Hypothalamus (tissue), 51 donors: ENCODE results near the gene PDE6B.
A peak's percentile ranks its signal among the peaks of the same experiment; 100 is the strongest.
"Not testable (repeated sequence)": the region's sequence is repeated elsewhere in the genome, so short reads cannot be mapped to it uniquely, and the experiment has no call there.

ENCODE experiments used
- DNase-seq, 51 donors: peaks; one replicate each; lab custom pipeline; 2025; lab: John Stamatoyannopoulos, UW

The PDE6B gene

DNA sequence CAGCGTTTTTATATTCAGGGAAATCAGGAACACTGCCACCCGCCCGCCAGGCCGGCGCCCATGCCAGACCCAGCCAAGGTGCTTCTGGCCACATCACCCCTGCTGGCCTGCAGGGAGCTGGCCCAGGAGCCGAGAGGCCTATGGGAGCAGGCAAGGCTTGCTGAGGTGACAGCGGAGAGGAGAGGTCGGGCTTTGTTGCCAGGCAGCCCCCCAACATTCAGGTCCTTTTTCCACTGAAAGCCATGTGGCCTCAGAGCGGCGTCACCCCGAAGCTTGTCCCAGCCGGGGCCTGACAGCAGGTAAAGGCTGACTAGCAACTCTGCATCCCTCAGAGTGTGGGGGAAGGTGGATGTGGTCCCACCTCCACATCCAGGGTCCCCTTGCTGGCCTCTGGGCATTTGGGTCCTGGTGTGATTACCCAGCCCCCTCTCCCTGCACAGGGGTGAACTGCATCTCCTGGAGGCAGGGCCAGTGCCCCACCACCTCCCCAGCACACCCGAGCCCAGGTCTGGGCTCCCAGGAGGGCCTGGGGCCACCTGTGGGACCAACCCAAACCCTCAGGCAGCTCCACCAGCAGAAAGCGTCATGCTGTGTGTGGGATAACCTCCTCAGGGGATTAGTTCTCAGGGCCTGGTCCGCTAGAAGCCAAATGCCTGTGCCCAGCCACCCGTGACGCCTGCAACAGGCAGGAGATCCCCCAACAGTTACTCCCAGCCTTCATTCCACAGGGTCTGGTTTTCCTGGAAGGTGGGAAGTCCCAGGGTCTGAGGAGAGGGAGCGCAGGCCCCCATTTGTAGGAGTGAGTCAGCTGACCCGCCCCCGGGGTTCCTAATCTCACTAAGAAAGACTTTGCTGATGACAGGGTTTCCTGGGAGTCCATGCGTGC, at the start of gene PDE6B:
TSS of gene PDE6B (plus strand) at position 869 of the 886 bp plus-strand sequence. CDS start 54 bp downstream, outside the sequence.
- no peak for DNase-seq

DNA sequence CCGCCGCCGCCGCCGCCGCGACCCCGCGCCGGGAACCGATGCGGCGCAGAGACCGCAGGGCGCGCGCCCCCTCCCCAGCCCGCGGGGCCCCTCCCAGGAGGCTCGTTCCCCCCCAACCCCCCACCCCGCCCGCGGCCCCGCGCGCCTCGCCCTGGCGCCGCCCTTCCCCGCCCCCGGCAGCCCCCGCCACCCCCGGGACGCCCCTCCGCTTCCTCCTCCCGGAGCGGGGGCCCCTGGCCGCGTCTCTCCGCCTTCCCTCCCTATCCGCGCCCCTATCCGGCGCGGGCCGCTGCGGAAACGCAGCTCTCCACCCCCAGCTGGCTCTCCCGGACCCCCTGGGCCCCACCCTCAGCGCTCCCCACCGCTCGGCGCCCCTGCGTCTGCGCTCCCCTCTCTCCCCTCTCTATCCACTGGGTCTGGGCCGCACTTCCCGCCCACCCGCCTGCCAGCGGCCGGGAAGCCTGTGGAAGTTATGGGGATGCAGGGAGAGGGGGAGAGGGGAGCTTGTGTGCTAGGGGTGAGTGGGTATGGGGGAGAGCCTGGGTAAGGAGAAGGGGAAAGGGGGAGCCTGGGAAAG, 49.0 kb upstream of the PDE6B start, which contains the start of gene TMEM271:
TSS of gene TMEM271 (minus strand) at position 51 of the 577 bp plus-strand sequence. CDS start 233 bp downstream, outside the sequence.
- no peak for DNase-seq

DNA sequence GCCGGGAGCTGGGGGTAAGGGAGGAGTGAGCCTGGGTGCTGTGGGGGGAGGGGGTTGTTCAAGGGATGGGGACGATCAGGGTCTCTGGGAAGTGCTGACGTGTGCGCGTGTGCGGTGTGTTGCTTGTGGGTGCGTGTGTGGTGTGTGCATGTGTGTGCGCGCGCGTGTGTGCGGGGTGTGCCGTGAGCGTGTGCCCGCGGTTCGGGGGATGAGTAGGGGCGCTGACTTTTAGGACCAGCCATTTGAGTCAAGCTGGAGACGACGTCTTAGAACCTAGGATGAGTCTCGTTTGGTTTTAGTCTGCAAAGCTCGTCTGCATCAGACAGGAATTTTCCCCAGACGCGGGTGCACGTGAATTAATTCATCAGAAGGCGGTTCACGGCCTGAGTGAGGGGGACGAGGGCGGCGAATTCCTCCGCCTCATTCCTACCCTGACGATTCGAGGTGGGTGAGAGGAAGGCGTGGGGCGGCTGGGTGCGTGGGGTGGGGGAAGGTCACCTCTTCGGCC, 48.3 kb upstream of the PDE6B start:
- DNase-seq, result peak in 2 of 51 donors; percentile 55 to 74

DNA sequence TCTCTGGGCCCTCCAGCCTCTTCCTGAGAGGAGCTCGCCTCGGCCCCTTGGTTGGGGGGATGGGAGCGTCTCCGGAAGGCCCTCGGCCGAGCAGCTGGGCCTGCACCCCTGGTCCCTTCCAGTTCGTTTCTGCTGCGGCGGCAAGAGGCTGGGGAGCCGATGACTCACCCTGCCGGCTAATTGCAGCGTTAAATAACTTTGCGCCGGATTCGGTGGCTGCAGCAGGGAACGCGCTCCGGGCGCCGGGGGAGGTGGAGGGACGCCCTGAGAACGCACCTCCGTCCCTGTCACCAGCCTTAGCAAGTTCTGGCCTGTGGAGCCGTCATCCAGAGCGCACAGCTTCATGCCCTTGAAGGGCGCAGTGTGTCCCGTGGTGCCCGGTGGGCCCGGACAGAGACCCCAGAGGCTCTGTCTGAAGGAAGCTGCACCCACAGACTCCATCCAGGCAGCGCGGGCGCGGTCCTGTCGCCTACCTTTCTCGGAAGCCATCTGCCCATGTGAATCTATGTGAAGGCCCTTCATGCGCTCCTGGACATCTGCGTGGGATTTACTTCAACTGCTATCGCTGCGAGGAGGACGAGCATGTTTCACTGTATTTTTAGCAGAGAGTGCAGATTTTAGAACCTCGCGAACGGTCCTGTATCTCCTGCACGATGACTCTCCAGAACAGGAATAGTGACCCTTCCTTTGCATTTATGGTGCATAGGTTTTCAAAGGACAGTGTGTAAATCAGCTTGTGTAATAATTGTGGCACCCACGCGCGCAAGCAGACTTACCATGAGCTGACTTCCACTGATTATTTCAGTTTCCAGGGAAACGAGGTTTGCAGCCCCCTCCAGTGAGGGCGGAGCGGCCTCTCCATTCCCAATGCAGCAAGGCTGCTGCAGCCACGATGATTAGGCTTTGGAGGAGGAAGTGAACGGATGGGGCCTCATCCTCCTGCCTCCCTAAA, 47.6 kb upstream of the PDE6B start:
- peak in 3 of 51 donors; percentile 26 to 74 (median 55) for DNase-seq

DNA sequence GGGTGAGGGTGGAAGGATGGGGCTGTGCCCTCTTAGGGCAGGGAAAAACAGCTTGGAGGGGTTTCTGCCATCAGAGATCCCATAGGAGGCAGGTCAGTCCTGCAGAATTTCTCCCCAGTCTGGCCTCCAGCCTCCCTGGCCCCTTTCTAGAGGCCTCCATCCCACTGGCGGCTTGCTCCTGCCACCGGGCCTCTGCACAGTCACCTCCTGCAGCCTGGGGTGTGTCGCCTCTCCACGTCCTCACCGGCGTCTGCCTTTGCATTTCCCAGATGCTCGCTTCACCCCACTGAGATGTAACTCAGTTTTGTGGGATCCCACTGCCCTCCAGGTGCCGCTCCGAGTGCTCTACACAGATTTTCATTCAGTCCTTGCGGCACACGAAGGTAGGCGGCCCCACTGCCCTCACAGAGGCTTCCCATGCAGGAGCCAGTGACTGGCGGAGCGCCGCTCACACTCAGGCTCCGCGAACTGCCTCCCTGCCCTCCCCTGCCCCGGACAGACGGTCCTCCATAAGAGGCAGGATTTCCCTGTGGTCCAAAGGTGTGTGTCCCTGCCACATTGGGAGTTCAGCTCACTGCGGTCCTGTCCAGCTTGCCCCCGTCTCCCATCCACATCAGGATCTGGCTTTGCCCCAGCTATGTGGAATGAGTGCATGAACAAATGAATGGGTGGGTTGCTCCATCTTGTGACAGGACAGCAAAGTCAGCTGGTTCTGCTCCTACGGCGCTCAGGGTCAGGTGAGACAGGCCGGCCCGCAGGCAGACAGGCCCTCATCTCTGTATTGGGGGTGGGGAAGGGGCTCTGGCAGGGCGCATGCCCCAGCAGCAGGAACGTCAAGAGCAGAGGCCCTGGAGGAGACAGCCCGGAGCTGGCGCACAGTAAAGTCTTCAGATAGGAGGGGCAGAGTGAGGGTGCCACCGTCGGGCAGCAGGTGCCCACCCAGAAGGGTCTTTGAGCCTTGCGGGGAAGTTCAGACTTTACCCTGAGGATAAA, 46.6 kb upstream of the PDE6B start:
- DNase-seq, result peak in 1 of 51 donors; percentile 61

DNA sequence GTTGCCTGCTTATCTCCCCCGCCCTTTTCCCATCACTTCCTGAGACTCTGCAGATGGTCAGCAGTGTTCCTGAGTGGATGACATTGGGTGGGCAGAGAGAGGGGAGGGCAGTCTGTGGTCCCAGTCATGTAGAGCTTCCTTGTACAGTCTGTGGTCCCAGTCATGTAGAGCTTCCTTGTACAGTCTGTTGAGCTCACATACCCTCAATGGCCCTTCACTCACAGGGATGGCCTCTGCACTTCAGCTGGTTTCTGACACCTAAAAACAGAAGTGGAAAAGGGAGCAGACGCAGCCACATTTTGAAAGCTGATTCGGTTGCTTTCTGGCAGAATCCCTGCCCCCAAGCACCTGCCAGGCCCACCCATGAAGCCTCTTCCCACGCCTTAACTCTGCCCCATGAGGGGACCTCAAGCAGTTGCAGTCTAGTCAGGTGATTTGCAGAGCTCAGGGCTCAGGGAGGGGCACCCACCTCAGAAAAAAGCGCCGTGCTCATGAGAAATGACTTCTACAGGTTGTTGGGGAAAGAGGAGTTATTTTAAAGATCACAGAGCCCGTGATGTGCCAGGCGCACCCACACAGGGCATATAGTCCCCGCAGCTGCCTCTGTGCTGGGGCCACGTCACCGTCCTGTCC, 45.7 kb upstream of the PDE6B start:
- peak in 2 of 51 donors; percentile 30 to 34 for DNase-seq

DNA sequence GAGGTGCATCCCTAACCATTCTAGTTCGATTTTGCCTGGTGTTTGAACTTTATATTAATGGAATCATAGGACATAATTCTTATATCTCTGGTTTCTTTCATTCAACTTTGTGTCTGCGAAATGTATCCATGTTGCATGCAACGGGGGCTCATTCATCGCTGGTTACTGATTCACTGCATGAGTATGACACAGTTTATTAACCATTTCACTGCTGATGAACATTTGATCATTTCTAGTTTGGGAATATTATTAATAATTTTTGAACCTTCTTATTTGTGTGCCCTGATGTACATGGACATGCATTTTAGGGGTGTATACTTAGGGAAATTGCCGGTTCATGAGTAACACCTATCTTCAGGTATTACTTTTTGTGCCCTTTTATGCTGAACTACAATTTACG, 44.2 kb upstream of the PDE6B start:
- DNase-seq, result no peak

DNA sequence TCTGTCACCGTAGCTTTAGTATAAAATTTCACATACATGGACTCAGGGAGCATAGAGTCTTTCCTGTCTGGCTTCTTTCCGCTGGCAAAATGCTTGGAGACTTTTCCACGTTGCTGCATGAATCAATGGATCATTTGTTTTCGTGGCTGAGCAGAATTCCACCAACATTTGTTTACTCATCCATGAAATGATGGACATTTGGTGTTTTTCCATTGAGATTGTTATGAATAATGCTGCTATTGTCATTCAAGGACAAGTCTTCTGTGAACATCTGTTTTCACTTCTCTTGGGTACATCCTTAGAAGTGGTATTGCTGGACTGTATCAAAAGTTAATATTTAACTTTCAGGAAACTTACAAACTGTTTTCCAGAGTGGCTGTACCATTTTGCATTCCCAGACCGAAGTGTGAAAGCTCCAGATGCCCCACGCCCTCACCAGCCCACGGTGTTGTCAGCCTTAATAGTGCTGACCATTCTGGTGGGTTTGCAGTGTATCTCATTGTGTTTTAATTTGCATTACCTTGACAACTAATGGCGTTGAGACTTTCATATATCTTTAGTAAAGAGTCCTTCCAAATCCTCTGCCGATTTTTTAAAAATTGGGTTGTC, 43.5 kb upstream of the PDE6B start:
- no peak for DNase-seq

DNA sequence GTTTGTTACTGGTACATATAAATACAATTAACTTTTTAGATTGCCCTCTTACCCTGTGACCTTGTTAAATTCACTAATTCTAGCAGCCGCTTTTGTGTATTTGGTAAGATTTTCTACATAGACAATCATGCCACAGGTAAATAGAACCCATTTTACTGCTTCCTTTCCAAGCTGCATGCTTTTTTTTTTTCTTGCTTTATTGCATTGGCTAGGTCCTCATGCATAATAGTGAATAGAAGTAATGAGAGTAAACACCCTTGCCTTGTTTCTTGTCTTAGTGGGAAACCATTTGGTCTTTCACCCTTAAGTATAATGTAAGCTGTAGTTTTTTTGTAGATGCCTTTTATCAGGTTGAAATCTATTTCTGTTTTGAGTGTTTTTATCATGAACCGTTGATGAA, 41.6 kb upstream of the PDE6B start:
- DNase-seq, result no peak

DNA sequence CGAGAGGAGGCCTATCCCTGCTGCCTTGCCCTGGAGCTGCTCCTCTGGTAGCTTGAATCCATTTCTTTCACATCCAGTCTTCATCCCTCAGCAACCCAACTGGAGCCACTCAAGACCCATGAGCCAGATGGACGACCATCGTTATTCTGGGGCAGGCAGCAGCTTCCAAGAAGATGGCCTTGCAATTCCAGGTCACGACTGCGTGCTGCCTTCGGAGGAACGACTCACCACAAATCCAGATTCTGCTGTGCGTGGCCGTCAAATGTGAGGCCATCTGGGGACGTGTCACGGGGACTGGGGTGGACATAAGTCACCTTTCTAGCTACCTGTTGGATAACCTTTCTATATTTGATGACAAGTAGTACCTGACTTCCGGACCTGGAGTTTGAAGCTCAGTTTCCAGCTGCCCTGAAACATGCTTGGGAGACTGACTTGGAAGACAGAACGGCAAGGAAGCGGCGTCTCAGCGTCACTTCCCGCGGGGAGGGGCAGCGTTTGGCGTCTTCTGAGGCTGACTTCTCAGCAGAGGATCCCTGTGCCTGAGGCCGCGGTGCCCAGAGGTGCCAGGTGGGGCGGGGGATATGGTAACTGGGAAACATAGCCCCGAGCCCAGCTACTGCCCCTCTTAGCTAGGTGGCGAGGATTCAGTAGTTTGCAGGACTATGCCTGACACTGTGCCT, 37.6 kb upstream of the PDE6B start:
- no peak for DNase-seq

DNA sequence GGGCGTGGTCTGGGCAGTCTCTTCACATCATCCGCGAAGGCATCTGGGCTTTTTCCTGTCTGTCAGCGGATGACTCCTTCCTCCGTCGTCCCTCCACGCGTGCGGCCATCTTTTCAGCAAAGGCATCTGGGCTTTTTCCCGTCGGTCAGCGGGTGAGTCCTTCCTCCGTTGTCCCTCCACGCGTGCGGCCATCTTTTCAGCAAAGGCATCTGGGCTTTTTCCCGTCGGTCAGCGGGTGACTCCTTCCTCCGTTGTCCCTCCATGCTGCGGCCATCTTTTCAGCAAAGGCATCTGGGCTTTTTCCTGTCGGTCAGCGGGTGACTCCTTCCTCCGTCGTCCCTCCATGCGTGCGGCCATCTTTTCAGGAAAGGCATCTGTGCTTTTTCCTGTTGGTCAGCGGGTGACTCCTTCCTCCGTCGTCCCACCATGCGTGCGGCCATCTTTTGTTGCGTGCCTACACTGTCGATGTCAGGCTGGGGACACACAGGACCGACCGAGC, 37.0 kb upstream of the PDE6B start:
- DNase-seq, result no peak

DNA sequence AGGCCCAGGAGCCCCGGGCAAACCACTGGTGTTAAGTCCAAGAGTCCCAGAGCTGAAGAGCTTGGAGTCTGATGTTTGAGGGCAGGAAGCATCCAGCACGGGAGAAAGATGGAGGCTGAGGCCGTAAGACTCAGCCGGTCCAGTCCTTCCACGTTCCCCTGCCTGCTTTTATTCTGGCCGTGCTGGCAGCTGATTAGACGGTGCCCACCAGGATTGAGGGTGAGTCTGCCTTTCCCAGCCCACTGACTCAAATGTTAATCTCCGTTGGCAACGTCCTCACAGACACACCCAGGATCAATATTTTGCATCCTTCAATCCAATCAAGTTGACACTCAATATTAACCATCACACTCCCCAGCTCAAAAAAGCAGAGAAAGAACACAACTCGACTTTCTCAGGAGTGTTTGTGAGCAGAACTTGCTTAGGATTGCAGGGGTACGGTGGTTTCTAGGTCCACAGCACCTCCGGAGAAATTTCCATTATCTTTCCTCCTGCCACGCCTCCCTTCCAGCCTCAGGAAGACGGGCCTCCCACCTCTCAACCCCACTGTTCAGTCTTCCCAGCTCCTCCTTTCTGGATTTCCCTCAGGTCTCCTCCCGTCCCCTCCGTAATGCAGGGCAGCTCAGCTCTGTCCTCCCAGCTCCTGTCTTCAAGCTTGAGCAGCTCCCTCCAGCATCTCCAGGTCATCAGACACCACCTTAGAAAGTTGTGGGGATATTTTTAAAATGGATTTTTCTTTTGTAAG, 36.0 kb upstream of the PDE6B start:
- DNase-seq, result no peak

DNA sequence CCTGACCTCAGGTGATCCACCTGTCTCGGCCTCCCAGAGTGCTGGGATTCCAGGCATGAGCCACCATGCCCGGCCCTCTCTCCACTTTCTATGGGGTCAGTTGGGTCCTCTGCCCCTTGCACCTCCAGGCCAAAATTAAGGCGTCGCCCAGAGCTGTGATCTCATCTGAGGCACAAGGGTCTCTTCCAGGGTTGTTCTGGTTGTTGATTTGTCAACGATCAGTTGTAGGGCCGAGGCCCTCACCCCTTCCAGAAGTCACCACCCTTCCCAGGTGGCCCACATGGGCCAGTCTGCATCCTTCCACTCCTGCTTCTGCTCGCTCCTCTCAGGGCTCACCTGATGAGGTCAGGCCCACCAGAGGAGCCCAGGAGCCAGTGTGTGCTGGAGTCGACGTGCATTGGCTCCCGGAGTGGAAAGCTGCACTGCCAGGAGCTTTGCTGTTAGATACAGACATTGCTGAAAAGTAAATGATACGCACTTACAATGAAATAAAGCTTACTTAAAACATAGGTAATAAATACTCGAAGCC, 35.0 kb upstream of the PDE6B start:
- DNase-seq, result no peak

DNA sequence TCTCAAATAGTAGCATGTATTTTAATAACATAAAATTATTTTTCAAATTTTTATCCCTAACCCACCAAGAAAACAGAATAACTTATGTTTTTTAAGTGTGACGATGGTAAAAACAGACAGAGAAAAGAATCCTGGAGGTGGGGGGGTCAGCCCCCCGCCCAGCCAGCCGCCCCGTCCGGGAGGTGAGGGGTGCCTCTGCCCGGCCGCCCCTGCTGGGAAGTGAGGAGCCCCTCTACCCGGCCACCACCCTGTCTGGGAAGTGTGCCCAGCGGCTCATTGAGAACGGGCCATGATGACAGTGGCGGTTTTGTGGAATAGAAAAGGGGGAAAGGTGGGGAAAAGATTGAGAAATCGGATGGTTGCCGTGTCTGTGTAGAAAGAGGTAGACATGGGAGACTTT, 33.2 kb upstream of the PDE6B start:
- DNase-seq, result not testable (repeated sequence)

DNA sequence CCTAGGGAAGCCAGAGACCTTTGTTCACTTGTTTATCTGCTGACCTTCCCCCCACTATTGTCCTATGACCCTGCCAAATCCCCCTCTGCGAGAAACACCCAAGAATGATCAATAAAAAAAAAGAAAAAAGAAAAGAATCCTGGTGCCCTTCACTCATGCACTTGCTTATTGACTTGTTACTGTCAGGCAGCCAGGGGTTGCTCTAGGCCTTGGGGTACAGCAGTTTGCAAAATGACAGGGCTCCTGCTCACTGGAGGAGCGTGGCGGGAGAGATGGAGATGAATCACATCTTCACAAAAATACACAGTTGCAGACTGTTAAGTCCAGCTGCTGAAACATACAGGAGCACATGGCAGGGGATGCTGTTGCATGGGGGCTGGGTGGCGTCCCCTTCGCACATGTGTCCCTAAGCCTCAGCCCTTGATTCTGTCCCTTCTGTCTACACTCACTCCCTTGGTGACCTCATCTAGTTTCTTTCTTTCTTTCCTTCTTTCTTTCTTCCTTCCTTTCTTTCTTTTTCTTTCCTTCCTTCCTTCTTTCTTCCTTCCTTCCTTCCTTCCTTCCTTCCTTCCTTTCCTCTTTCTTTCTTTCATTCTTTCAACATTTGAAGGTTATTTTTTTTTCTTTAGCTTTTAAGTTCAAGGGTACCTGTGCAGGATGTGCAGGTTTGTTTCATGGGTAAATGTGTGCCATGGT, 32.4 kb upstream of the PDE6B start:
- DNase-seq, result no peak

DNA sequence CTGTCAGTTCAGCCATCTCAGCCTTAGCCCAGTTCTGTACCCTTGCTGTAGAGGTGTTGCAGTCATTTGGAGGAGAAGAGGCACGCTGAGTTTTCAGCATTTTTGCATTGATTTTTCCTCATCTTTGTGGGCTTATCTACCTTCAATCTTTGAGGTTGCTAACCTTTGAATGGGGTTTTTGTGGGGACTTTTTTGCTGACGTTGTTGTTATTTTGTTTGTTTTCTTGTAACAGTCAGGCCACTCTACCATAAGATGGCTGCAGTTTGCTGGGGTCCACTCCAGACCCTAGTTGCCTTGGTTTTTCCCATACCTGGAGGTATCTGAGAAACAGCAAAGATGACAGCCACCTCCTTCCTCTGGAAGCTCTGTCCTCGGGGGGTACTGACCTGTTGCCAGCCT, 26.4 kb upstream of the PDE6B start:
- DNase-seq, result no peak
